ENCODE data around the gene TCHP.
"Not testable (repeated sequence)": the region's sequence is repeated elsewhere in the genome, so short reads cannot be mapped to it uniquely, and the experiment has no call there.

TCHP gene

GRCh38 chr12:109880043-109880931 lies 19.8 kb upstream of the TCHP start, which contains the start of gene GLTP:
Gene GLTP (minus strand): TSS chr12:109880541. CDS start chr12:109880374, 167 bp downstream.
- DNase-seq, result peak; percentile 66 to 91 (median 72)

DNA sequence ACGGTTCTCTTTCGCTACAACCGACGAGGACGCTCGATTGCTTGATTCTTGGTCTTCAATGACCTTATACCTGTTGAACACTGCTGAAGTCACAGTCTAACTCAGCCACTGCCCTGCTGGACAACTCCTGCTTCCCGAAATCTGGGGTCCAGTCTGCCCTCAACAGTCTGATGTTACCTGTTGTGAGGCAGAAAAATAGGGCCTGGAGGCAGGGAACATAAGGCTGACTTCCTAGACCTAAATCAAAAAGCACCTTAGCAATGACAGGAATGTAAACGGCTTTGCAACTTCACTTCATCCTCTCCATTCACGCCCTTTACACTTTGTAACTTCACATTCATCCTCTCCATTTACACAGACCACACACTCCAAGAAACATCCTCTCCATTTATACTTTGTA lies 19.1 kb upstream of the TCHP start:
- no peak for DNase-seq

- no peak for DNase-seq
These were observed 18.3 kb upstream of the TCHP start for GRCh38 chr12:109881752-109882151.

GRCh38 chr12:109883461-109883860 lies 16.6 kb upstream of the TCHP start:
- no peak for DNase-seq

GRCh38 chr12:109885616-109886015 lies 14.5 kb upstream of the TCHP start:
- no peak for DNase-seq

GRCh38 chr12:109888179-109889020 lies 11.7 kb upstream of the TCHP start:
- no peak for DNase-seq

GRCh38 chr12:109890620-109891170 lies 9.4 kb upstream of the TCHP start:
- no peak for DNase-seq

- DNase-seq, result not testable (repeated sequence)
These were observed 8.3 kb upstream of the TCHP start for GRCh38 chr12:109891731-109892130.

DNA sequence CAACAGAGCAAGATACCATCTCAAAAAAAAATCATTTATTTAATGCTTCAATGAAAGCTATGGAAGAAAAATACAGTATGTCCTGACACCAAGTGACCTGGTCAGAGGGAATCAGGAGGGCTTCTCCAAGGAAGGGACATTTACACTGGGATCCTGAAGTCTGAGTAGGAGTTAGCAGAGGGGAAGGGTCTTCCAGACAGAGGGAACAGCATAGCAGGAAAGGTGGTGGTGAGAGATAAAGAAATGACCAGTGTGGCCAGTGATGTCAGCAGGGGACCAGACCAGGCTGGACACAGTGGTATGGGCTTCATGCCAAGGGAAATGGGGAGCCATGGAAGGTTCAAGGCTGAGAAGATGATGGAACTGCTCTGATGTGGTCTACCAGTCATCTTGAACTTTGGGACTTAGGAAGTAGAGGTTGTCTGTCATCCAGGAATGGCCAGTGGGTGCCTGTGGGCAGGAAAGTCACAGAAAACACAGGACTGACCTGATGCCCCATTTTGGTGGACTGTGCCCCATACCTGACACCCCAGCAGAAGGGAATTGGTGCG lies 7.8 kb upstream of the TCHP start:
- no peak for DNase-seq

GRCh38 chr12:109892748-109893147 lies 7.3 kb upstream of the TCHP start:
- no peak for DNase-seq

DNA sequence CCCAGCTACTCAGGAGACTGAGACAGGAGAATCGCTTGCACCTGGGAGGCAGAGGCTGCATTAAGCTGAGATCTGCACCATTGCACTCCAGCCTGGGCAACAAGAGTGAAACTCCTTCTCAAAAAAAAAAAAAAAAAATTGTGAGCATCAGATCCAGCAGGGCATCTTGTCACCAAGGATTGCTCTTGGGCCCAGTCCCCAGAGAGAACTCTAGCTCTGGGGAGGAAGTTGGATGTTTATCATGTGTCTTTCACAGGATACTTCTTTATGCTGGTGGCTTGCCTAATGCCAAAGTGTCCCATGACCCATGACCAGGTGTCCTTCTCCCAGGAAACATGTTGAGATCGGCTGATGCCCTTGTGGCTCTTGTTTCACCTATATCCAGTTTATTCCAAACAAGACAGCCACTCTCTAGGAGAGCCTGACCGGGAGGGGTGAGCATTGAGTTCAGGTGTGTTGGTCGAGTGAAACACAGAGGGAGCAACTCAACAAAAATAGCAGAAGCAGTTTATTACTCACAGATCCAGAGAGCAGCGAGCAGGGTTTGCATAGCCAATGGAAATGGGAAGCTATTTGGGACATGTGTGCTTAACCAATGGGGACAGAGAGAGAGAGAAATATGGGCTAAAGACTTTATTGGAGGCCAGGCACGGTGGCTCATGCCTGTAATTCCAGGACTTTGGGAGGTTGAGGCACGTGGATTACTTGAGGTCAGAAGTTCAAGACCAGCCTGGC lies 6.6 kb upstream of the TCHP start:
- no peak for DNase-seq

DNA sequence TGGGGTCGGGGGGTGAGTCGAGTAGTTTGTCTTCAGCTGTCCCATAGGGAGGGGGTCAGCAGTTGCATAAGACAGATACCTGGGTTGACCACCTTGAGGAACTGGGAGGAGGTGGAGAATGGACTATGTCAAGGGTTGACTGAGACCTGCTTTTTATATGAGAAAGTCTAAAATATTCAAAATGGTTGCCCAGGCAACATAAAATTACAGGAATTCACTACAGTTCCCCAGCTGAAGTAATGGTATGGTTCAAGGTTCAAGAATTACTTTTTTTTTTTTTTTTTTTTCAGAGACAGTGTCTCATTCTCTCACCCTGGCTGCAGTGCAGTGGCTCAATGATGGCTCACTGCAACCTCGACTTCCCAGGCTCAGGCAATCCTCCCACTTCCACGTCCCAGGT lies 5.1 kb upstream of the TCHP start:
- no peak for DNase-seq

DNA sequence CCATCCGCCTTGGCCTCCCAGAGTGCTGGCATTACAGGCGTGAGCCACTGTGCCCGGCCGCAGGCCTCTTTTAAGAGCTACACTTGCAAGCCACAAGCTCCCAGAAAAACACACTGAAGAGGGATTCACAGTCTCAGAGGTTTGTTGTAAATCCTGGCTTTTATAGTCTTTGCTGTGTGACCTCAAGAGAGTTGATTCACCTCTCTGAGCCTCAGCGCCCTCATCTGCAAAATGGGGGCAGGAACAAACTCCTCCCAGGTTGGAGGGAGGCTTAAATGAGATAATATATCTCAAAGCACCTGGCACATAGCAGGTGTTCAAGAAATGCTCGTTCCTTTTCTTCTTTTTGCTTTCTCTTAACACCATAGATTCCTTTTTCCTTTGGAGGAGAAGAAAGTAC lies 3.9 kb upstream of the TCHP start:
- DNase-seq, result no peak

DNA sequence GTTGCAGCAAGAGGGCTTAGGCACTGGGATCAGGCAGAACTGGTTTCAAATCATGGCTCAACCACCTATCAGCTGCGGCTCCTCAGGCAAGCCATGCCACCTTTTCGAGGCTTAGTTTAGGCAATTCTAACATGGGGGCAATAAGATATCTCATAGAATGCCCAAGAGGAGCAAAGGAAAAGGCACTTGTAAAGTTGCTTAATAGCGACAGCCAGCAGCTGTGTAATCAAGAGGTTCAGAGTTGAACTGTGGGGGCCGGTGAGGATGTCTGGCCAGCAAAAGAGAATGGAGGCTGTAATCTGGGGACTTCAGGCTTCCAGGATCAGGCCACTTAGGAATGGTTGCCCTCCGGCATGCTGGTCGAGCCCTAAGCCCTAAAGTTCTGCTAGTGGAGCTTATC lies 3.0 kb upstream of the TCHP start:
- no peak for DNase-seq

DNA sequence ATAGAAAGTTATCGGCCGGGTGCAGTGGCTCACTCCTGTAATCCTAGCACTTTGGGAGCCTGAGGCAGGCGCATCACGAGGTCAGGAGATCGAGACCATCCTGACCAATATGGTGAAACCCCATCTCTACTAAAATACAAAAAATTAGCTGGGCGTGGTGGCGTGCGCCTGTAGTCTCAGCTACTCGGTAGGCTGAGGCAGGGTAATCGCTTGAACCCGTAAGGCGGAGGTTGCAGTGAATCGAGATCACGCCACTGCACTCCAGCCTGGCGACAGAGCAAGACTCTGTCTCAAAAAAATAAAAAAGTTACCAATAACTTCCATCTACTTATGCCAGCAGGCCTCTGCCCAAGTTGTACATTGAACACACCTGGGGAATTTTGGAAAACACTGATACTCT lies 729 bp upstream of the TCHP start:
- DNase-seq, result not testable (repeated sequence)

DNA sequence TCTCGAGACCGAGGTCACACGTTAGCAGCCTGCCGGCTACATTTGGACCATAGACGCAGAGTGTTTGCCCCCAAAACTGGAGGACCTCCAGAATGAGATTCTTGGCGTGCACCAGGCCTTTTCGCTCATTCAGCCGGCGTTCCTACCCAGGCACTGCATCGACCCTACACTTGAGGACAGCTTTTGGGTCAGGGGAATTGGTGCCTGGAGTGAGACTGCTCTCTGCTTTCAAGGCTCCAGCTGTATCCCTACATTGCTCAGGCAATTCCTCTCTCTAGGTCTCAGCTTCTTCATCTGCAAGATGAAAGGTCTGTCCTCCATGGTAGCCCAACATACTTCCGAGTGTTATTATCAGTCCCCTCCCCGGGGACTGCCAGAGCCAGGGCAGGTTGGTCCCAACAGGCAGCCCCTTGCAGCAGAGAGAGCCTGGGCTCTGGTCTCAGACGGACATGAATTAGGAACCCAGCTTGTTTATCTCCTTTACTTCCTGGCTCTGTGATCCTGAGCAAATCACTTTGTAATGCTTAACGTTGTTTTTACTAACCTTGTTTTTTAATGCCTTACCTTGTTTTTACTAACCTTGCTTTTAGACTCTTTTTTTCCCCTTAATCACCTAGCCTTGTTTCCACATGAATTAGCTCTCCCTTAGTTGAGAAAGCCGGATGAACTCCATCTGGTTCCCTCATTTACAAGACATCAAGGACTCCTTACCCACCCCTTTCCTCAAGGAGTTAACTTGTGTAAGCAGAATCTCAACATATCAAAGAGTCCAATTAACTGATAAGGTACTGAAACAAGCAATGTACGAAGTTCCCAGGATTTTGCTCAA lies 892 bp downstream of the TCHP start:
- DNase-seq, result no peak

DNA sequence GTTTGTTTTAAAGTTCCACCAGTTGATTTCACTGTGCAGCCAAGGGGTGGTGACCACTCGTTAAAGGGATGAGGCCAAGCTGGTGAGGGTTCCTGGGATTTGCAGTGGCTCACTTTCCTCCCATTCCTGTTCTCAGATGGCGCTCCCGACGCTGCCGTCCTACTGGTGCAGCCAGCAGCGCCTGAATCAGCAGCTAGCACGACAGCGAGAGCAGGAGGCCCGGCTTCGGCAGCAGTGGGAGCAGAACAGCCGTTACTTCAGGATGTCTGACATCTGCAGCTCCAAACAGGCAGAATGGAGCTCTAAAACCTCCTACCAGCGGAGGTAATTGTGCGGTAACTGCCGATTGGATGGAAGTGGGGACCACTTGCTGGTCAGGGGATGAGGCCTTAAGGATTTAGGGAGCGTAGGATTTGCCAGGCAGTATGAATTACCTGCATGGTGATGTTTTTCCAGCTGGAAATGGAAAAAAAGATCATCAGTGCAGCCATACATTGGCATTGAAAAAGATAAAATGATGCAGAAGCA lies 2.9 kb downstream of the TCHP start:
- no peak for DNase-seq

DNA sequence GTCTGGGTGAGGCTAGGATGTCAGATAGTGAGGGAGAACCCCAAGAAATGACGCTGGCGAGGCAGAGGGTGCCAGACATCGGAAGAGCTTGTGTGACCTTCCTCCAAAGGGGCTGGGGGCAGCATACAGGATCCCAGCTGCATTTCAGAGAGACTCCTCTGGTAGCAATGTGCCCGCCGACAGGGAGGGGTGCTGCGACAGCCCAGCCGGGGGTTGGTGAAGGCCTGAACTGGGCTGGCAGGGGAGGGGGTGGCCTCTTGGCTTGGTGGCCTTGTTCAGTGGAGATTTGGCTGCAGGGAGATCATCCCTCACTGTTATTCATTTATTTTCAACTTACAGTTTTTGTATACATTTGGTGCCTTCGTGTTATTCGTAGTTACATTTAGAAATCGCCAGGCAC lies 5.2 kb downstream of the TCHP start:
- no peak for DNase-seq

DNA sequence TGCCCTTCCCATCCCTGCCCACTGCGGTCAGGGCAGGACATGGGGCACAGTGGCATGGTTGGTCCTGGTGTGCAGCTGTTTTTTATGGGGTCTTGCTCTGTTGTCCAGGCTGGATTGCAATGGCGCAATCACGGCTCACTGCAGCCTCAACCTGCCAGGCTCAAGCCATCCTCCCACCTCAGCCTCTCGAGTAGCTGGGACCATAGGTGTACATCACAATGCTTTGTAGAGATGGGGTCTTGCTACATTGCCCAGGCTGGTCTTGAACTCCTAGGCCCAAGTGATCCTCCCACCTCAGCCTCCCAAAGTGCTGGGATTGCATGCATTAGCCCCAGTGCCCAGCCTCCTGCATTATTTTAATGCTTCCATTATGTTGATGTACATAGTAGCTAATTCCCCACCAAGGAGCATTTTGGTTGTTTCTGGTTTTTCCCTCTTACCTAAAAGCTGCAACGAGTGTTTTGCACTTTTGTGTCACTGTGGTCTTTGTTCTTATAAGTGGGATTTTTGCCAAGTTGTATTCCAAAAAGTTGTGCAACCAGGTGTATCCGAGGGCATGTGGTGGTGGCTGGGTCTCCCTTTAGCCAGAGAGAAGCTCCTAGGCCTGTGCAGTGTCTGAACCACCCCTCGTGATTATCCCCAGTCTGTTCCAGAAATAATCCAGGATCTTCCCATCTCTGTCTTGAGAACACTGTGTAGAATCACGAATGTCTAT lies 10.3 kb downstream of the TCHP start:
- DNase-seq, result no peak

DNA sequence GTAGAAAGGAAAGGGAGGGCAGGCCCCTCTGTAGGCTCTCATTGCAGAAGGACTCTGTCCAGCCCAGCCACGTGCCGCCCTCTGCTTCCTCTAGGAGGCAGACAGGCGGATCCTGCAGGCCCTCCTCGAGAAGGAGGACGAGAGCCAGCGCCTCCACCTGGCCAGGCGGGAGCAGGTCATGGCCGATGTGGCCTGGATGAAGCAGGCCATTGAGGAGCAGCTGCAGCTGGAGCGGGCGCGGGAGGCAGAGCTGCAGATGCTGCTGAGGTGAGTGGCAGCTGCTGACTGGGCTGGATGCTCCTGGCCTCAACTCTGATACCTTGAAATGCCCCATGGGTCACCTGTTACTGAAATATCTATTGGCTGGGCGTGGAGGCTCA lies 10.9 kb downstream of the TCHP start:
- no peak for DNase-seq

DNA sequence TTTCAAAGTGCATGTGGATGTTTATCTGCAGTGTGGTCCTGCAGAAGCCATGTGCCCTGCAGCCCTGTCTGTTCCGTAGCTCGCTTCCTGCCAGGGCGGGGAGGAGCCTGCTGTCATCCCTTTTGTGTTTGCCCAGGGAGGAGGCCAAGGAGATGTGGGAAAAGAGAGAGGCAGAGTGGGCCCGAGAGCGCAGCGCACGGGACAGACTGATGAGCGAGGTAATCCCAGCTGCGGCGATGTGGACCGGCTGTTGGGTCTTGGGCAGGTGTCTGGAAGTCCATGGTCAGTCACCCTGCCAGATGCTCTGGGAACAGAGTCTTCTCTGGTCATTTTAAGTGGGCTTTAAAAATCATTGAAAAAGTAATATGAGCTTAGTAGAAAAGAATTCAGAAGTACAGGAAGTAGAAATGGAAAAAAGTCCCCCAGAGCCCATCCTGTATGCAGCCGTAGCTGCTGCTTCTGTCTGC lies 12.8 kb downstream of the TCHP start:
- DNase-seq, result no peak
